SK-N-SH treated with all-trans-retinoic acid at 6 μM for 48 hours (cell line): ENCODE data around the gene USP27X.

Experiments
- ATAC-seq: fragments of 200-7000 bp; cut with Tn5 transposase; 3 replicates; pipeline ENCODE4 v1.9.1; 2020; ENCODE audit warnings: mild to moderate bottlenecking, moderate library complexity
- ARNTL ChIP-seq: fragments of 450-650 bp; formaldehyde crosslinking; IDR thresholded peaks from 2 replicates; pipeline ENCODE4 v1.5.0; 2020; ENCODE audit warnings: low read depth, mild to moderate bottlenecking, moderate library complexity, borderline replicate concordance
- BACH2 ChIP-seq: fragments of 250-450 bp; sonication (Bioruptor Pico); IDR thresholded peaks from 2 replicates; pipeline ENCODE4 v1.9.0; 2021; ENCODE audit warnings: mild to moderate bottlenecking, borderline replicate concordance
- CREB5 ChIP-seq: fragments of 250-450 bp; sonication (Bioruptor Pico); IDR thresholded peaks from 2 replicates; pipeline ENCODE4 v1.5.1; 2020; ENCODE audit warnings: low read depth, mild to moderate bottlenecking, moderate library complexity
- CSDC2 ChIP-seq: fragments of 250-450 bp; sonication (Bioruptor Pico); IDR thresholded peaks from 2 replicates; pipeline ENCODE4 v1.5.0; 2020; ENCODE audit warnings: mild to moderate bottlenecking, moderate library complexity
- CSRNP3 ChIP-seq: fragments of 250-450 bp; sonication (Bioruptor Pico); IDR thresholded peaks from 2 replicates; pipeline ENCODE4 v1.5.1; 2021; ENCODE audit warnings: mild to moderate bottlenecking, moderate library complexity
- ESRRG ChIP-seq: fragments of 250-450 bp; sonication (Bioruptor Pico); IDR thresholded peaks from 2 replicates; pipeline ENCODE4 v1.6.1; 2021; ENCODE audit warnings: mild to moderate bottlenecking
- GLIS3 ChIP-seq: fragments of 250-450 bp; sonication (Bioruptor Pico); IDR thresholded peaks from 2 replicates; pipeline ENCODE4 v1.5.0; 2020; ENCODE audit warnings: mild to moderate bottlenecking, moderate library complexity
- OSR1 ChIP-seq: fragments of 250-450 bp; sonication (Bioruptor Pico); IDR thresholded peaks from 2 replicates; pipeline ENCODE4 v1.8.0; 2022; ENCODE audit warnings: moderate library complexity, mild to moderate bottlenecking, inconsistent platforms
- PATZ1 ChIP-seq: fragments of 250-450 bp; sonication (Bioruptor Pico); IDR thresholded peaks from 2 replicates; pipeline ENCODE4 v1.8.0; 2020; ENCODE audit warnings: mild to moderate bottlenecking, moderate library complexity, borderline replicate concordance
- POU6F1 ChIP-seq: fragments of 250-450 bp; sonication (Bioruptor Pico); IDR thresholded peaks from 2 replicates; pipeline ENCODE4 v1.8.0; 2021; ENCODE audit warnings: low read depth, mild to moderate bottlenecking, moderate library complexity, borderline replicate concordance
- PPARA ChIP-seq: fragments of 250-450 bp; sonication (Bioruptor Pico); IDR thresholded peaks from 2 replicates; pipeline ENCODE4 v1.5.0; 2020; ENCODE audit warnings: mild to moderate bottlenecking, borderline replicate concordance
- RARB ChIP-seq: fragments of 250-450 bp; sonication (Bioruptor Pico); IDR thresholded peaks from 2 replicates; pipeline ENCODE4 v1.8.0; 2021; ENCODE audit warnings: mild to moderate bottlenecking, moderate library complexity
- SNAI2 ChIP-seq: fragments of 250-450 bp; sonication (Bioruptor Pico); IDR thresholded peaks from 2 replicates; pipeline ENCODE4 v1.5.0; 2020; ENCODE audit warnings: mild to moderate bottlenecking, moderate library complexity
- TCF4 ChIP-seq: fragments of 250-450 bp; sonication (Bioruptor Pico); IDR thresholded peaks from 2 replicates; pipeline ENCODE4 v1.8.0; 2021; ENCODE audit warnings: mild to moderate bottlenecking, moderate library complexity, borderline replicate concordance
- TOX ChIP-seq: fragments of 250-450 bp; sonication (Bioruptor Pico); IDR thresholded peaks from 2 replicates; pipeline ENCODE4 v1.8.0; 2021; ENCODE audit warnings: mild to moderate bottlenecking, moderate library complexity, borderline replicate concordance
- TSHZ2 ChIP-seq: fragments of 250-450 bp; sonication (Bioruptor Pico); IDR thresholded peaks from 2 replicates; pipeline ENCODE4 v1.5.0; 2020; ENCODE audit warnings: mild to moderate bottlenecking, moderate library complexity
- ZC3H10 ChIP-seq: fragments of 250-450 bp; sonication (Bioruptor Pico); IDR thresholded peaks from 2 replicates; pipeline ENCODE4 v1.5.1; 2021; ENCODE audit warnings: mild to moderate bottlenecking, moderate library complexity
- ZFP3 ChIP-seq: fragments of 250-450 bp; sonication (Bioruptor Pico); IDR thresholded peaks from 2 replicates; pipeline ENCODE4 v1.5.0; 2020; ENCODE audit warnings: mild to moderate bottlenecking, moderate library complexity
- ZNF565 ChIP-seq: fragments of 450-650 bp; formaldehyde crosslinking; conservative IDR thresholded peaks from 2 replicates; pipeline ENCODE4 v1.5.0; 2020; ENCODE audit warnings: low read depth, mild to moderate bottlenecking, moderate library complexity
- ZNF8 ChIP-seq: fragments of 450-650 bp; formaldehyde crosslinking; IDR thresholded peaks from 2 replicates; pipeline ENCODE4 v1.5.0; 2020; ENCODE audit warnings: mild to moderate bottlenecking, moderate library complexity

The USP27X gene

GRCh38 chrX:49921109-49921508, 41.8 kb downstream of the USP27X start:
- no peak for ATAC-seq
- TF ChIP-seq POU6F1 (CRISPR knock-in tag) = no peak
- no peak for TF ChIP-seq ZC3H10
- TF ChIP-seq ARNTL (CRISPR knock-in tag) = no peak
- TF ChIP-seq ESRRG (CRISPR knock-in tag) = no peak
- TF ChIP-seq GLIS3 (CRISPR knock-in tag) = no peak
- TF ChIP-seq TSHZ2 (CRISPR knock-in tag) = no peak
- no peak for TF ChIP-seq OSR1 (CRISPR knock-in tag)
- TF ChIP-seq ZFP3 (CRISPR knock-in tag) = no peak
- no peak for TF ChIP-seq CSDC2
- TF ChIP-seq TCF4 (CRISPR knock-in tag) = no peak
- TF ChIP-seq TOX (CRISPR knock-in tag) = no peak
- TF ChIP-seq CREB5 (CRISPR knock-in tag) = no peak
- TF ChIP-seq, all 23 proteins: peak for 0

- TF ChIP-seq ZC3H10 = no peak
- TF ChIP-seq CSDC2 = no peak
- no peak for TF ChIP-seq ZFP3 (CRISPR knock-in tag)
- TF ChIP-seq CSRNP3 = no peak
- no peak for TF ChIP-seq SNAI2 (CRISPR knock-in tag)
- no peak for TF ChIP-seq BACH2 (CRISPR knock-in tag)
- no peak for TF ChIP-seq CREB5 (CRISPR knock-in tag)
- ATAC-seq = peak; percentile 95
Measured at GRCh38 chrX:49922291-49923241, 43.3 kb downstream of the USP27X start, which contains the start of gene CLCN5. CLCN5 (plus strand) TSS chrX:49922596; CDS start chrX:49925299, 2,703 bp downstream.

- no peak for ATAC-seq
- TF ChIP-seq ZNF8 (CRISPR knock-in tag) (no peak), PPARA (CRISPR knock-in tag) (no peak), PATZ1 (CRISPR knock-in tag) (no peak), ZFP3 (CRISPR knock-in tag) (no peak), ARNTL (CRISPR knock-in tag) (no peak), RARB (CRISPR knock-in tag) (no peak), CSDC2 (no peak), CSRNP3 (no peak), BACH2 (CRISPR knock-in tag) (no peak), TOX (CRISPR knock-in tag) (no peak), TSHZ2 (CRISPR knock-in tag) (no peak), ZNF565 (no peak), OSR1 (CRISPR knock-in tag) (no peak)
Measured at GRCh38 chrX:49925176-49925575, 45.9 kb downstream of the USP27X start.
